A673 (cell line): ENCODE measurements around the gene TXNDC17. TPM values are rescaled to one million over a fixed set of nuclear protein-coding genes. Genes with fewer than 3 reads are reported as not detected.

Source experiments
- BruUV-seq: library from RNA; stranded (reverse); fragments of 400-500 nt; replicated peaks from 2 replicates; lab custom pipeline; 2021; lab: Mats Ljungman, UMichigan
- CTCF ChIA-PET: fragments of 300-600 bp; sonication (Branson Sonifier 250); formaldehyde crosslinking; loops from one replicate; lab custom pipeline; 2022; ENCODE audit warnings: antibody characterized with exemption; lab: Charles Lee
- POLR2A ChIA-PET: fragments of 300-600 bp; sonication (Branson Sonifier 250); formaldehyde crosslinking; loops from one replicate; lab custom pipeline; 2022; ENCODE audit warnings: antibody characterized with exemption; ENCODE audit not compliant: low non-redundant PET; lab: Charles Lee
- DNase-seq: peaks from one replicate; pipeline ENCODE4 v3.0.0-alpha.2; 2015; ENCODE audit warnings: low spot score
- H3K27ac ChIP-seq: fragments of 200-600 bp; sonication (generic); 2 replicates; pipeline ENCODE4 v1.5.1; 2016; ENCODE audit warnings: mixed run types, low read depth, mild to moderate bottlenecking, mixed read lengths, antibody characterized with exemption, low read length; ENCODE audit not compliant: poor library complexity, severe bottlenecking
- H3K27me3 ChIP-seq: fragments of 200-600 bp; sonication (generic); replicated peaks from 2 replicates; pipeline ENCODE4 v1.6.1; 2017; ENCODE audit warnings: mixed run types, low read depth, mild to moderate bottlenecking, mixed read lengths, antibody characterized with exemption, low read length; ENCODE audit not compliant: insufficient read depth, poor library complexity
- H3K36me3 ChIP-seq: fragments of 200-600 bp; sonication (generic); 2 replicates; pipeline ENCODE4 v1.6.1; 2016; ENCODE audit warnings: mixed run types, mild to moderate bottlenecking, mixed read lengths, antibody characterized with exemption, low read length; ENCODE audit not compliant: insufficient read depth, poor library complexity, severe bottlenecking
- H3K4me1 ChIP-seq: fragments of 200-600 bp; sonication (generic); 2 replicates; pipeline ENCODE4 v1.6.1; 2017; ENCODE audit warnings: mixed run types, mild to moderate bottlenecking, mixed read lengths, antibody characterized with exemption, low read length; ENCODE audit not compliant: insufficient read depth, poor library complexity, severe bottlenecking
- H3K4me3 ChIP-seq: fragments of 200-600 bp; sonication (generic); 2 replicates; pipeline ENCODE4 v1.5.1; 2016; ENCODE audit warnings: low read depth, mixed run types, mild to moderate bottlenecking, mixed read lengths, low read length; ENCODE audit not compliant: poor library complexity, severe bottlenecking
- H3K9me3 ChIP-seq: fragments of 200-600 bp; sonication (generic); 2 replicates; pipeline ENCODE4 v1.6.1; 2016; ENCODE audit warnings: mixed run types, low read depth, mild to moderate bottlenecking, mixed read lengths, antibody characterized with exemption, low read length; ENCODE audit not compliant: poor library complexity, severe bottlenecking
- EZH2 ChIP-seq: fragments of 200-600 bp; sonication (generic); IDR thresholded peaks from 2 replicates; pipeline ENCODE4 v1.6.1; 2017; ENCODE audit warnings: borderline replicate concordance, low read depth, mild to moderate bottlenecking, mixed read lengths, antibody characterized with exemption, low read length; ENCODE audit not compliant: poor library complexity, severe bottlenecking
- intact Hi-C: fragments of 100-400 bp; cut with micrococcal nuclease; formaldehyde crosslinking; loops from one replicate; pipeline ENCODE4 v1.10.0; 2022; ENCODE audit not compliant: unreplicated experiment
- total RNA-seq: library from RNA; stranded (reverse); gene quantifications from 2 replicates; pipeline ENCODE4 v1.2.3, GENCODE V29; 2021
- TF ChIP-seq, protein P1 (sequence below): fragments of 300-800, 200-600 bp; sonication (generic); conservative IDR thresholded peaks from 2 replicates; pipeline ENCODE4 v1.5.1; 2017; ENCODE audit warnings: low read depth, mild to moderate bottlenecking, antibody characterized with exemption, low read length, moderate library complexity, mixed read lengths

TXNDC17 gene
- total RNA-seq, 1 experiment from 2014 or later = 147 TPM

DNA sequence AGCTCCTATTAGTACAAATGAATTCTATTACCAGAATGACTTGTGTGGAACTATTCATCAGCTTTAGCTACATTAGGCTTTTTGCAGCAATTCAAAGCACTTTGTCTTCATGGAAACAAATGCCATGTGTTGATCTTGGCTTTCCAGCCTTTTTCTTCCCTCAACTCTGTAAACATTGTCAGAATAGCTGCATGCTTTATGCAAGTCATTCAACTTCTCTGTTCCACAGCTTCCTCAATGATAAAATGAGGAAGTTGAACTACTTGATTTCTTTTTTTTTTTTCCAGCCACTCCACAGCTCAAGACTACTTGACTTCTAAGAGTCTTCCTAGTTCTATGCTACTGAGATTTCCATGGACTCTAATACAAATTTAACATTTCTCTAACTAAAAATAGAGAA lies 41.5 kb upstream of the TXNDC17 start:
- intact Hi-C loops = no loop called here
- Histone ChIP-seq H3K4me3 (no peak overlapping the region), H3K4me1 (peaks cover 16% of the 10 kb centered on the region), H3K9me3 (no peaks in the 10 kb centered on the region), H3K36me3 (peaks cover 55% of the 10 kb centered on the region), H3K27me3 (no peaks in the 10 kb centered on the region), H3K27ac (no peak overlapping the region)
- no peak for DNase-seq
- ChIA-PET CTCF (no interaction called here), POLR2A (no interaction called here)
- no peak for TF ChIP-seq EZH2
- TF ChIP-seq, protein P1, sequence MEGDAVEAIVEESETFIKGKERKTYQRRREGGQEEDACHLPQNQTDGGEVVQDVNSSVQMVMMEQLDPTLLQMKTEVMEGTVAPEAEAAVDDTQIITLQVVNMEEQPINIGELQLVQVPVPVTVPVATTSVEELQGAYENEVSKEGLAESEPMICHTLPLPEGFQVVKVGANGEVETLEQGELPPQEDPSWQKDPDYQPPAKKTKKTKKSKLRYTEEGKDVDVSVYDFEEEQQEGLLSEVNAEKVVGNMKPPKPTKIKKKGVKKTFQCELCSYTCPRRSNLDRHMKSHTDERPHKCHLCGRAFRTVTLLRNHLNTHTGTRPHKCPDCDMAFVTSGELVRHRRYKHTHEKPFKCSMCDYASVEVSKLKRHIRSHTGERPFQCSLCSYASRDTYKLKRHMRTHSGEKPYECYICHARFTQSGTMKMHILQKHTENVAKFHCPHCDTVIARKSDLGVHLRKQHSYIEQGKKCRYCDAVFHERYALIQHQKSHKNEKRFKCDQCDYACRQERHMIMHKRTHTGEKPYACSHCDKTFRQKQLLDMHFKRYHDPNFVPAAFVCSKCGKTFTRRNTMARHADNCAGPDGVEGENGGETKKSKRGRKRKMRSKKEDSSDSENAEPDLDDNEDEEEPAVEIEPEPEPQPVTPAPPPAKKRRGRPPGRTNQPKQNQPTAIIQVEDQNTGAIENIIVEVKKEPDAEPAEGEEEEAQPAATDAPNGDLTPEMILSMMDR = no peak
- BruUV-seq = no TSS peak

DNA sequence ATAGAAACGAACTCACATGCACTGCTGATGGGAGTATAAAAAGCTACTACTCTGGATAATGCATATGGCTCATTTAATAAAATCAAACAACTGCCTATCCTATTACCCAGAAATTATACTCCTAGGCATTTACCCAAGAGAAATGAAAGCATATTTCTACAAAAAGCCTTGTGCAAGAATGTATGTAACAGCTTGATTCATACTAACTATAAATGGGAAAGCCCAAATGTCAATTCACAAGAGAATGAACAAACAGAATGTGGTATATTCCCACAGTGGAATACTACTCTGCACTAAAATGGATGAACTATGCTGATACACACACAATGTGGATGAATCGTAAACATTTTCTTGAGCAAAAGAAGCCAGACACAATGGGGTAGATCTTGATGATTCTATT lies 38.7 kb upstream of the TXNDC17 start:
- H3K36me3 ChIP-seq = peaks cover 51% of the 10 kb centered on the region
- TF ChIP-seq, protein P1 = no peak
- TF ChIP-seq EZH2 = no peak
- no TSS peak for BruUV-seq
- ChIA-PET CTCF (no interaction called here), POLR2A (interaction anchor here (0.7 kb wide), 1 partner anchor 1234 kb away, joined by 3 read pairs; no protein-coding TSS in a partner anchor)
- DNase-seq = no peak
- H3K4me3 ChIP-seq = no peak overlapping the region
- no peaks in the 10 kb centered on the region for H3K27me3 ChIP-seq
- peaks cover 16% of the 10 kb centered on the region for H3K4me1 ChIP-seq
- H3K9me3 ChIP-seq = no peaks in the 10 kb centered on the region
- no peak overlapping the region for H3K27ac ChIP-seq
- intact Hi-C loops = no loop called here

DNA sequence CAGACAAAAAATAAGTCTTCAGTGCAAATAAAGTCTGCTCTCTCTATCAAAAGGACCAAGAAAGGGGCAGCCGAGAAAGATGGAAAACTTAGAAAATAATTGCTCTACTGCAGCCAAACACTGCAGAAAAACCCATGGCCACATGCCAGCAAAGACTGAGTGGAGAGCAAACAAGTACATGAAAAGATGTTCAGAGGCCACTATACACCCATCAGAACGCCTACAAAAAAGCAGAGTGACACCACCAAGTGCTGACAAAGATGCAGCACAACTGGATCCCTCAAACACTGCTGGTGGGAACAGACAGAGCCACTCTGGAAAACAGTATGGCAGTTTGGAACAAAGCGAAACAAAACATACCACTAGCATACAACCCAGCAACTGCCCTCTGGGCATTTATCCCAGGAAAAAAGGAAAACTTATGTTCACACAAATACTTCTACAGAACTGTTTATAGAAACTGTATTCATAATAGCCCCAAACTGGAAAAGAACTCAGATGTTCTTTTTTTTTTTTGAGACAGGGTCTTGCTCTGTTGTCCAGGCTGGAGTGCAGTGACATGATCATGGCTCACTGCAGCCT lies 37.0 kb upstream of the TXNDC17 start:
- no TSS peak for BruUV-seq
- CTCF ChIA-PET = interaction anchor here (0.7 kb wide), 1 partner anchor 1258 kb away, joined by 3 read pairs; no protein-coding TSS in a partner anchor

More for the DNA sequence above, 37.0 kb upstream of the TXNDC17 start:
- no peak overlapping the region for H3K4me3 ChIP-seq
- H3K4me1 ChIP-seq = peaks cover 16% of the 10 kb centered on the region
- peak; percentile 49 for DNase-seq
- no peaks in the 10 kb centered on the region for H3K27me3 ChIP-seq
- POLR2A ChIA-PET = no interaction called here
- TF ChIP-seq EZH2 = no peak
- TF ChIP-seq, protein P1 = 0 out of 2 replicates have a peak, but pooled peaks have one; percentile 13
- H3K9me3 ChIP-seq = no peaks in the 10 kb centered on the region
- H3K36me3 ChIP-seq = peaks cover 55% of the 10 kb centered on the region
- intact Hi-C loops = no loop called here
- H3K27ac ChIP-seq = no peak overlapping the region
